Middle frontal gyrus (tissue), 1 donor: Measurements from ENCODE around the gene BUD31.
"Not testable (repeated sequence)": the region's sequence is repeated elsewhere in the genome, so short reads cannot be mapped to it uniquely, and the experiment has no call there.

ENCODE experiments used
- DNase-seq: peaks from one replicate; pipeline ENCODE4 v3.0.0-alpha.2; 2015; ENCODE audit warnings: low spot score; ENCODE audit errors: extremely low spot score

BUD31 gene

GRCh38 chr7:99408379-99409191, at the start of gene BUD31, which contains the start of gene PDAP1:
TSS of gene BUD31 (plus strand) at chr7:99408969. CDS start at chr7:99411093, 2,124 bp downstream.
TSS of gene PDAP1 (minus strand) at chr7:99408597. CDS start at chr7:99408548, 49 bp downstream.
- DNase-seq, result peak; percentile 91

GRCh38 chr7:99359465-99360154, 49.2 kb upstream of the BUD31 start:
- DNase-seq, result no peak

- DNase-seq, result no peak
Measured at GRCh38 chr7:99362801-99363200, 46.0 kb upstream of the BUD31 start.

GRCh38 chr7:99363286-99363685, 45.5 kb upstream of the BUD31 start:
- DNase-seq, result no peak

- no peak for DNase-seq
Measured at GRCh38 chr7:99365318-99366141, 43.2 kb upstream of the BUD31 start.

- DNase-seq, result no peak
Measured at GRCh38 chr7:99366646-99367045, 42.1 kb upstream of the BUD31 start.

GRCh38 chr7:99368750-99369389, 39.9 kb upstream of the BUD31 start:
- no peak for DNase-seq

GRCh38 chr7:99369767-99370391, 38.9 kb upstream of the BUD31 start:
- DNase-seq, result no peak

GRCh38 chr7:99371376-99371920, 37.3 kb upstream of the BUD31 start:
- DNase-seq, result no peak

- DNase-seq, result no peak
Measured at GRCh38 chr7:99372275-99373090, 36.3 kb upstream of the BUD31 start.

- no peak for DNase-seq
Measured at GRCh38 chr7:99373091-99374066, 35.4 kb upstream of the BUD31 start.

GRCh38 chr7:99374111-99375064, 34.4 kb upstream of the BUD31 start, which contains the start of gene ARPC1B:
TSS of gene ARPC1B (plus strand) at chr7:99374730. CDS start at chr7:99385715, 10,985 bp downstream.
- DNase-seq, result no peak

- no peak for DNase-seq
Measured at GRCh38 chr7:99375070-99375807, 33.5 kb upstream of the BUD31 start.

- DNase-seq, result no peak
Measured at GRCh38 chr7:99379043-99379577, 29.7 kb upstream of the BUD31 start.

- DNase-seq, result not testable (repeated sequence)
Measured at GRCh38 chr7:99379693-99380031, 29.1 kb upstream of the BUD31 start.
